Stimulated activated CD8-positive, alpha-beta memory T cell treated with anti-CD3 and anti-CD28 coated beads, Interleukin-7, amount 100 ng/mL, for 48 hours (primary cell): Measurements from ENCODE around the gene GUCD1.

ENCODE experiments used
- DNase-seq, 2 donors: peaks; one replicate each; pipeline ENCODE4 v3.0.0-alpha.2; 2020; ENCODE audit warnings: low read depth in 1 of 2; ENCODE audit errors: extremely low read depth in 1 of 2

GUCD1 gene

GRCh38 chr22:24504956-24505736 is 49.8 kb downstream of the GUCD1 start:
- no peak for DNase-seq

GRCh38 chr22:24504540-24504939 is 50.4 kb downstream of the GUCD1 start:
- DNase-seq = no peak

- DNase-seq = no peak
Observed at GRCh38 chr22:24503843-24504338, 51.0 kb downstream of the GUCD1 start.

- peak; percentile 35 to 39 for DNase-seq
Observed at GRCh38 chr22:24503137-24503842, 51.6 kb downstream of the GUCD1 start.

- DNase-seq = no peak
Observed at GRCh38 chr22:24502541-24502940, 52.4 kb downstream of the GUCD1 start.

GRCh38 chr22:24502034-24502433 is 52.9 kb downstream of the GUCD1 start:
- no peak for DNase-seq

- no peak for DNase-seq
Observed at GRCh38 chr22:24501301-24502005, 53.5 kb downstream of the GUCD1 start.

GRCh38 chr22:24500277-24500820 is 54.6 kb downstream of the GUCD1 start:
- no peak for DNase-seq

- DNase-seq = no peak
Observed at GRCh38 chr22:24499706-24500276, 55.1 kb downstream of the GUCD1 start.

GRCh38 chr22:24498824-24499223 is 56.1 kb downstream of the GUCD1 start:
- no peak for DNase-seq

- no peak for DNase-seq
Observed at GRCh38 chr22:24497841-24498258, 57.1 kb downstream of the GUCD1 start.

GRCh38 chr22:24496661-24497060 is 58.3 kb downstream of the GUCD1 start:
- DNase-seq = no peak

GRCh38 chr22:24496234-24496633 is 58.7 kb downstream of the GUCD1 start:
- no peak for DNase-seq

- DNase-seq = no peak
Observed at GRCh38 chr22:24495365-24495675, 59.6 kb downstream of the GUCD1 start.

GRCh38 chr22:24494528-24495364 is 60.2 kb downstream of the GUCD1 start, which contains the start of gene UPB1:
TSS of gene UPB1 (plus strand) at chr22:24495332. CDS start at chr22:24495404, 72 bp downstream.
- no peak for DNase-seq

GRCh38 chr22:24494167-24494527 is 60.8 kb downstream of the GUCD1 start:
- no peak for DNase-seq

- no peak for DNase-seq
Observed at GRCh38 chr22:24492391-24492790, 62.5 kb downstream of the GUCD1 start.
